GM18520 (cell line): Measurements from ENCODE around the gene SIK2.

ENCODE experiments used
- ATAC-seq: cut with Tn5 transposase; IDR thresholded peaks from one replicate; pipeline ENCODE4 v1.9.1; 2021; ENCODE audit not compliant: unreplicated experiment

The SIK2 gene

DNA sequence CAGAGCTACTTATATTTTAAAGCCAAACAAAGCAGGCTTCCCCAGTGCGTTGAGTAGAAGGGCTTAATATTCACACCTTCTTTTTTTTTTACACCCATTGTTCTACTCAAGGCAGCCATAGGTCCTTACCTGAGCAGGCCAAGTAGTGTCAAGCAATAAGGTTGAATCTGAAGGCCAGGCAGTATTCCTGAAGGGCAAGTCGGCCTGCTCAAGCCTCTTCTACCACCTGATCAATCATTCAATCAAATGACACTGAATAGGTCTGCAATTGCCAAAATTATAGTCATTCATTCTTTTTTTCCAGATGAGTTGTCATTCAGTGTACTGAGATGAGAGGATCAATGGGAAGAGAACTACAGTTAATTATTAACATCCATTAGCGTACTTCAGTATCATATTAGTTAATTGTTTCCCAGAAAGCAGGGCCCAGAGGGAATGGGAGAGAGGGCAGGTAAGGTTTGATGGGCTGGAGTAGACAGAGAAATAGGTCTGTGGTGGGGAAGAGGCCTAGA, 175.9 kb downstream of the SIK2 start:
- ATAC-seq, result no peak

DNA sequence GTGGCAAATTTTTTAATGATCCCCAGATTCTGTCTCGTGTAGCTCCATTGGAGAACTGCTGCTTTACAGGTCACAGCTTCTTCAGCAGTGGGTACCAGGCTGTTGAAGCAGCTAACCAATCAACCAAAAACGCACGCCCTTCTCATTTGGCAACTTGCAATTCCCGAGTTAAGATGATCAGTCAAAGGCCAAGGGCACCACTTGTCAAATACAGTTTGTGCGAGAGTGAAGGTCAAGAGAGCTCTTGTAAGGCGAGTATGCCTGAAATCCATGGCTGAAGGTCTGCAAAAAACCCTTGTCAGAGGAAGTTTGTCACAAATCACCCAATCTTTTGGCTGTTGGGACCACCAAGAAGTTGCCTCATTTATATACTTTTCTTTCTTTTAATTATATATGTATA, 176.9 kb downstream of the SIK2 start:
- ATAC-seq, result no peak
